ENCODE measurements around the gene NAA15. TPM values are rescaled to one million over a fixed set of nuclear protein-coding genes. Genes with fewer than 3 reads are reported as not detected.
"Not testable (repeated sequence)": the region's sequence is repeated elsewhere in the genome, so short reads cannot be mapped to it uniquely, and the experiment has no call there.

Gene NAA15
- total and polyA plus RNA-seq, 3 donors from 2014 or later, result 16.8 to 35.4 (median 33.9) TPM

GRCh38 chr4:139420652-139421051, 119.3 kb downstream of the NAA15 start:
- no peak for DNase-seq
- H3K27ac ChIP-seq, result no peak overlapping the region
- no peaks in the 10 kb centered on the region for H3K9me3 ChIP-seq
- H3K4me3 ChIP-seq, result no peak overlapping the region
- no peaks in the 10 kb centered on the region for H3K27me3 ChIP-seq
- WGBS, 2 donors, result 92 to 100% methylated on average over 1 of the region's 1 CpG
- intact Hi-C loops (cut with DNase I; ENCODE audit: low total_unique reads), result no loop called here
- no peaks in the 10 kb centered on the region for H3K4me1 ChIP-seq
- TF ChIP-seq POLR2A (IDR thresholded peaks at IDR 0.05) (no peak), CTCF (IDR thresholded peaks at IDR 0.05) (no peak)
- H3K36me3 ChIP-seq (ENCODE audit: low read depth, missing control alignments), result no peaks in the 10 kb centered on the region

GRCh38 chr4:139436122-139436521, 134.8 kb downstream of the NAA15 start:
- intact Hi-C loops (cut with DNase I; ENCODE audit: low total_unique reads), result no loop called here
- no peak for DNase-seq
- Histone ChIP-seq H3K9me3 (no peaks in the 10 kb centered on the region), H3K36me3 (ENCODE audit: low read depth, missing control alignments) (no peaks in the 10 kb centered on the region), H3K27ac (no peak overlapping the region), H3K4me1 (no peaks in the 10 kb centered on the region), H3K4me3 (no peak overlapping the region), H3K27me3 (no peaks in the 10 kb centered on the region)
- WGBS, 2 donors, result 74 to 81% methylated on average over 17 to 23 of the region's 23 CpGs
- TF ChIP-seq POLR2A (IDR thresholded peaks at IDR 0.05) (no peak), CTCF (IDR thresholded peaks at IDR 0.05) (no peak)

GRCh38 chr4:139438141-139438540, 136.8 kb downstream of the NAA15 start:
- intact Hi-C loops (cut with DNase I; ENCODE audit: low total_unique reads), result no loop called here
- Histone ChIP-seq H3K27me3 (no peaks in the 10 kb centered on the region), H3K4me3 (no peak overlapping the region), H3K4me1 (no peaks in the 10 kb centered on the region), H3K9me3 (no peaks in the 10 kb centered on the region), H3K27ac (no peak overlapping the region), H3K36me3 (ENCODE audit: low read depth, missing control alignments) (no peaks in the 10 kb centered on the region)
- WGBS, 2 donors, result 81 to 96% methylated on average over 2 of the region's 2 CpGs
- DNase-seq, result no peak
- TF ChIP-seq POLR2A (IDR thresholded peaks at IDR 0.05) (no peak), CTCF (IDR thresholded peaks at IDR 0.05) (no peak)

GRCh38 chr4:139441029-139441428, 139.7 kb downstream of the NAA15 start:
- H3K9me3 ChIP-seq, result no peaks in the 10 kb centered on the region
- DNase-seq, result no peak
- 95 to 98% methylated on average over 4 of the region's 4 CpGs for WGBS, 2 donors
- H3K27ac ChIP-seq, result no peak overlapping the region
- no peaks in the 10 kb centered on the region for H3K36me3 ChIP-seq (ENCODE audit: low read depth, missing control alignments)
- H3K4me3 ChIP-seq, result no peak overlapping the region
- TF ChIP-seq POLR2A (IDR thresholded peaks at IDR 0.05), result no peak
- TF ChIP-seq CTCF (IDR thresholded peaks at IDR 0.05), result no peak
- no peaks in the 10 kb centered on the region for H3K27me3 ChIP-seq
- H3K4me1 ChIP-seq, result no peaks in the 10 kb centered on the region
- intact Hi-C loops (cut with DNase I; ENCODE audit: low total_unique reads), result no loop called here

GRCh38 chr4:139443661-139444060, 142.4 kb downstream of the NAA15 start:
- Histone ChIP-seq H3K36me3 (ENCODE audit: low read depth, missing control alignments) (no peaks in the 10 kb centered on the region), H3K4me3 (no peak overlapping the region), H3K4me1 (no peaks in the 10 kb centered on the region), H3K9me3 (no peaks in the 10 kb centered on the region), H3K27me3 (no peaks in the 10 kb centered on the region), H3K27ac (no peak overlapping the region)
- 90 to 94% methylated on average over 7 of the region's 7 CpGs for WGBS, 2 donors
- TF ChIP-seq CTCF (IDR thresholded peaks at IDR 0.05) (no peak), POLR2A (IDR thresholded peaks at IDR 0.05) (no peak)
- intact Hi-C loops (cut with DNase I; ENCODE audit: low total_unique reads), result no loop called here
- DNase-seq, result no peak

GRCh38 chr4:139444881-139445280, 143.6 kb downstream of the NAA15 start:
- H3K4me3 ChIP-seq; intact Hi-C loops (cut with DNase I; ENCODE audit: low total_unique reads); H3K9me3 ChIP-seq; H3K27me3 ChIP-seq; H3K36me3 ChIP-seq (ENCODE audit: low read depth, missing control alignments); H3K27ac ChIP-seq; DNase-seq; H3K4me1 ChIP-seq: not testable (repeated sequence)
- 78 to 94% methylated on average over 3 of the region's 3 CpGs for WGBS, 2 donors

- H3K27ac ChIP-seq; H3K9me3 ChIP-seq; H3K27me3 ChIP-seq; H3K4me1 ChIP-seq; DNase-seq; H3K36me3 ChIP-seq (ENCODE audit: low read depth, missing control alignments); intact Hi-C loops (cut with DNase I; ENCODE audit: low total_unique reads); H3K4me3 ChIP-seq: not testable (repeated sequence)
- 96 to 97% methylated on average over 4 of the region's 4 CpGs for WGBS, 2 donors
These were observed 145.8 kb downstream of the NAA15 start for GRCh38 chr4:139447078-139447477.
